GM18519 (cell line): ENCODE measurements around the gene SLITRK5.

Experiments used
- ATAC-seq: cut with Tn5 transposase; IDR thresholded peaks from one replicate; pipeline ENCODE4 v1.9.1; 2021; ENCODE audit warnings: mild to moderate bottlenecking, moderate library complexity; ENCODE audit not compliant: unreplicated experiment, low FRiP score

The SLITRK5 gene, protein sequence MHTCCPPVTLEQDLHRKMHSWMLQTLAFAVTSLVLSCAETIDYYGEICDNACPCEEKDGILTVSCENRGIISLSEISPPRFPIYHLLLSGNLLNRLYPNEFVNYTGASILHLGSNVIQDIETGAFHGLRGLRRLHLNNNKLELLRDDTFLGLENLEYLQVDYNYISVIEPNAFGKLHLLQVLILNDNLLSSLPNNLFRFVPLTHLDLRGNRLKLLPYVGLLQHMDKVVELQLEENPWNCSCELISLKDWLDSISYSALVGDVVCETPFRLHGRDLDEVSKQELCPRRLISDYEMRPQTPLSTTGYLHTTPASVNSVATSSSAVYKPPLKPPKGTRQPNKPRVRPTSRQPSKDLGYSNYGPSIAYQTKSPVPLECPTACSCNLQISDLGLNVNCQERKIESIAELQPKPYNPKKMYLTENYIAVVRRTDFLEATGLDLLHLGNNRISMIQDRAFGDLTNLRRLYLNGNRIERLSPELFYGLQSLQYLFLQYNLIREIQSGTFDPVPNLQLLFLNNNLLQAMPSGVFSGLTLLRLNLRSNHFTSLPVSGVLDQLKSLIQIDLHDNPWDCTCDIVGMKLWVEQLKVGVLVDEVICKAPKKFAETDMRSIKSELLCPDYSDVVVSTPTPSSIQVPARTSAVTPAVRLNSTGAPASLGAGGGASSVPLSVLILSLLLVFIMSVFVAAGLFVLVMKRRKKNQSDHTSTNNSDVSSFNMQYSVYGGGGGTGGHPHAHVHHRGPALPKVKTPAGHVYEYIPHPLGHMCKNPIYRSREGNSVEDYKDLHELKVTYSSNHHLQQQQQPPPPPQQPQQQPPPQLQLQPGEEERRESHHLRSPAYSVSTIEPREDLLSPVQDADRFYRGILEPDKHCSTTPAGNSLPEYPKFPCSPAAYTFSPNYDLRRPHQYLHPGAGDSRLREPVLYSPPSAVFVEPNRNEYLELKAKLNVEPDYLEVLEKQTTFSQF

DNA sequence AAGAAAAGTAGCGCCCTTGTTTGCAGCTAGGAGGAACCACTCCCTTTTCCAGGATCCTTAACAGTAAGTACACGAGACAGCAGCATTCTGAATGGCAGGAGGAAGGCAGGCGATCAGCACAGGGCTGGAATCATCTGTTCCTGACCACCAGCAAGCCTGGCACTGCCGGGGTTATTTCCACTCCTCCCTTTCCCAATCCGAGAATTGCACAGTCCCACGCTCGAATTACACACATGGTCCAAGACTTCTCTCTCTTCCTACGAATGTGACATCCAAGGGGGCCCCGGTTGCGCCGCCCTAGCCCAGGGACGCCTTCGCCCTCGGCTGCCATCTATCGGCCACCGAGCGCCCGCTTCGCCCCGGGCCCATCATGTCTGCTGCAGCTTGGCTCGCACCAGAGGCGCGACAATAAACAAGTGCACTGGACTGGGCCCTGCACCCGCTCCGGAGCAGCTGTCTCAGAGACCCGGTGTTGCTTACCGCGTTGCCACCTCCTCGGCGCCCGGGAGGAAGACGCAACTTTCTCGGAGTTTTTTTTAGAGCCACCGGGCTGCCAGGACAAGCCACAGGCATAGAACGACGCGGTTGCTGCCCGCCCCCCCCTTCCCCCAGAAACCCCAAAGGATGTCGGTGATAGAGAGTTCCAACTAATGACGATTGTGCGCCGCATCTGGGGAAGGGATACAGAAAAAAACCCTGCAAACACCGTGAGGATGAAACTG is at the start of gene SLITRK5:
SLITRK5 (plus strand) TSS at position 341 of the 722 bp plus-strand sequence. CDS start 4,018 bp downstream, outside the sequence.
- ATAC-seq = peak; percentile 87

DNA sequence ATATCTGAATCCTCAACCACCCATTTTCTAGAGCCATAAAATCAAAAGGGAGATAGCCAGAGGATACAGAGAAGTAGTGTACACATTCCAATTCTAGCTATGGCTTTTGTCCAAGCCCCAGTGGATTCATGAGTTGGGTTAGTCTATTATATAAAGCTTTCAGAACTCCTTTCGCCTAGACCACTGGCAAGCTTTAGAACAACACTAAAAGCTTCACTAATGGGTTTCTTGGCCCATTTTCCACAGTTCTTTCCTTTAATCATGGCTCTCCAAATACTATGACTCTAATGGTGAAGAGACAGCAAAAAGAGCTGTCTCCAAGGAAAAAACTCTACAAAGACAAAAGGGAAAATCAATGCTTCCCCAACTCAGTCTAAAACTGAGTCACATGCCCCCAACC is 48.2 kb upstream of the SLITRK5 start:
- no peak for ATAC-seq

DNA sequence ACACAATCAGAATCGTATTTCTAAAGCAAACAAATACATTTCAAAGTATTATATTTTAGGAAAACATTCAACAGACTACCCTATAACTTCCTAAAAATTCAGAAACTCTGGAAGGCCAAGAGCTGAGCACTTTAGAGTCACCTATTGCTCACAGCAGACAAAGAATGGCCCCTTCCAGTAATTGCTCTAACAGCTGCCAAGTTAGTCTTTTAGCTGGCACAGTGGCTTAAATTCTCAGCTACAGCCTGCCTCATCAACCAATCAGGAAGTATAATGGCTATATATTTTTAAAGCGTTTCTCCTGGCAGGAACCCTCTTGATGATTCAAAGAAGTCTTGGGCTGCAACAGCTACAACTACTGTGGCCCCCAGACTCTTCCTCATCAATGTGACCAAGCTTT is 14.9 kb upstream of the SLITRK5 start:
- no peak for ATAC-seq

DNA sequence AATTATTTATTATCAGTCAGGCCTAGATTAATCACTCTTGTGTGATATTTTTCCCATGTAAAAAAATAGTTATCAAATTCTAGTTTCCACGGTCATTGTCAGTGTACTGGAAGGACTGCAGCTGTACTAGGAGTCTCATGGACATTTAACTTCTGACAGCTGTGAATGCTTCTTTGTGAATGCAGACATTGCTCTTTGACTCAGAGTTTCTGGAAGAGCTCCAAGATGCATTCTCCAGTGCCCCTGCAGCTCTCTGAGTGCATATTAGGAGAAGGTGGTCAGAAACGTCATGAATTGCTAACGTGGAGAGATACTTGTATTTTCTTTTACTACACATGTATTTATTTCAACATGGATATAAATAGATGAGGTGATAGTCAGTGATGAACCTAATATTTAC is 9.7 kb upstream of the SLITRK5 start:
- no peak for ATAC-seq

DNA sequence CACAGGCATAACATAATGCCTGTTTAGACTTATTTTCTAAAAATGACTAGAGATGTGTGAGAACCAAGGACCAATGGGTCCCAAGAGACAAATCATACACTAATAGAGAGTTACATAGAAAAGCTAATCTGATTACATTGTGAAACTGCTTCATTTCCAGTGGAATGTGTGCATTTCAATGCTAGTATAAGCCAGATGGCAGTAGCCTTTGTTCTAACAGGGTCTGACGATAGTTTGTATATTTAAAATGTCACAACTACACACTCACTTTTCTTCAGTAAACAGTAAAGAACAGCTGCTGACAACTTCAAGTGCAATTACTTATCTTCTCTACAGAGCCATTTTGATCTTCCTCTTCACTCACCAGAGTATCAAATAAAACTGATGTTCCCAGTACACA is 4.3 kb upstream of the SLITRK5 start:
- no peak for ATAC-seq

DNA sequence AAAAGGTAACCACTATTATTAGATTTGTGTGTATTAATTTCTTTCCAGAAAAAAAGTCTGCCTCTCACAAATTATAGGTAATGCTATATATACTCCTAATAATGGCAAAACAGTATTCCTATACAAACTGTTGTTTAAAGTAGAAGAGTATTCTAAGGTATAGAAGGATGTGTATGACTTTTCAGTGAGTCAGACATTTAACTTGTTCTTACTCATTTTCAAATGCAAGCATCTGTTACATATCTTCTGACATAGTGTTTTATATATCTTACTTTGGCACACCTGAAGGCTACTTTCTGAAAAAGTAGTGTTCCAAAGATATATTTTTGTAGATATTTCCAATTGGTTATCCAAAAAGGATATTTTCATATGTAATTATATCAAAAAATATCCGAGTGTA is 3.5 kb upstream of the SLITRK5 start:
- ATAC-seq = no peak

DNA sequence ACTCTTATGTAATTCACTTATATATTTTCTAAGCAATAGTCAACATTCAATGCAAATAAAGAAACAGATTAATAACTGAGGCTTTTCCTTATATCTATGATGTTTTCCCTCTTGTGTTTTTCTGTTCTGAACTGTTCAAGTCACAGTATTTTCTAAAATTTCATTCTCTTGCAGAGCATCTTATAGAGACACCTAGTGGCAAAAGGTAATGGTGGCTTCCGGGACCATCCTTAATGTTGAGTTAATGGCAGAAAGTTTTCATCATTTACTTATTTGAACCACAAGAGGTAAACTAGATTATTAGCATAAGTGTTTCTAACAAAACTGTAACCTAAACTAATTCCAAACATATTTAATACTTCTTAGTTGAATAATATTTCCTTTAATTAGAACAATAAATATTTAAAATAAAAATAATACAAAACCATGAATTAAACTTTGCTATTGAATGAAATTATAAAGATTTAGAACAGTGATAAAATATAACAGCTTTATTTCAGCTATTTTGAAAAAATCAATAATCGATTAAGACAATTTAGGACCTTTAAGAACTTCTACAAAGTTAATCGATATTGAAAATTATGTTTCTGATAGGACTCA is 1.7 kb upstream of the SLITRK5 start:
- peak; percentile 59 for ATAC-seq

DNA sequence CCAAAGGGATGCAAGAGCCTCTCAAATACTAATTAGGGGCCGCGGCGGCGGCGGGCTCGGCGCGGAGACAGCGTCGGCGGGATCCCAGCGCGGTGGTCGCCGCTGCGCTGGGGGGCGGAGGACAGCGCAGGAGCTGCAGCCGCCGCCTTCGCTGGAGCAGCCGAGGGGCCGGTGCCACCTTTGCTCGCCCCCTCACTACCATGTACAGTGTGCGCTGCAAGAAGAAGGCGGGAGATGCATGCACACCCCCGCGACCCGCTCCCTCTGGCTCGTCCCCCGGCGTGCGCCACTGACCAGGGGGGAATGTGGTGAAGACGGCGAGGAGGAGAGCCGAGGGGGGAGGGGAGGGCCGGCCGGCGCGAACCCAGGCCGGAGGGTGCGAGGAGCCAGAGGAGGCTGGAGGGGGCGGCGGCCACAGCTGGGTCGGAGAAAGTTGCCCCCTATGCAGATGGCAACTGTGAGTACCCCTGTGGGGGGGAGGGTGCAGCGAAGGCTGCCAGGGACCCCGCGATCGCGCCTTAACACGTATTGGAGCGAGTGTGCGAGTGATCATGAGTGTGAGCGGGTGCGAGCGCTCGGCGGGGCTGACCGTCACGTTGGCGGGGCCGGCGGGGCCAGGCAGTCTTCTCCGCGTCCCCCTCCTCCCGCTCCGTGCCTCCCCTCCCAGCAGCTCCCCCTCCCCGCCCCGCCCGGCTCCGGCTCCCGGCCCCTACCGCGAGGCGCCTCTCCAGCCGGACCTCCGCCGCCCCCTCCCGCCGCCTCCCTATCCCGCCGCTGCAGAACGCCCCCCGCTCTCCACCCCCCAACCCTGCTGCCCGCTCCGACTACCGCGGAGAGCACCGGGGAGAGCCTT is 808 bp downstream of the SLITRK5 start:
- no peak for ATAC-seq

DNA sequence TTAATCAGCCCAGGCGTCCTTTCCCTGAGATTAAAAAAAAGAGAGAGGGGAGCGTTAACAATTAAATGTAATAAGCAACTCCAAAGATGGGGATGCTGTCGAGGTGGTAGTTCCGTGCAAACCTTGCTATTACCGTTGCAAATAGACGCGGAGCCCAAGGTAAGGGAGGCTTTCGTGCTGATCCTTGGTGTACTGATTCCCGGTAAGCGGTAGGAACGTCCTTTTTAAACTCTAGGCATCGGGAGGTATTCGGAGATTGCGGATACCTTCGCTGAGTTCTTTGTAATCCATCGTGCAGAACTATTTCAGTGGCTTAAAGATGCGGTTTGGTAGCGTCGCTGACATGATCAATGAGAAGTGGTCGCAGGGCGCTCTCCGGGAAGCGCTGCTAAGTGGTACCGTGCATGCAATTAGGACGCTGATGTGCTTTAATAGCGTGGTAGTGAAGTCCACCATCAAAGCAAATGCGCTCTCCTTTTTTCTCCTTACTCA is 3.1 kb downstream of the SLITRK5 start:
- no peak for ATAC-seq

DNA sequence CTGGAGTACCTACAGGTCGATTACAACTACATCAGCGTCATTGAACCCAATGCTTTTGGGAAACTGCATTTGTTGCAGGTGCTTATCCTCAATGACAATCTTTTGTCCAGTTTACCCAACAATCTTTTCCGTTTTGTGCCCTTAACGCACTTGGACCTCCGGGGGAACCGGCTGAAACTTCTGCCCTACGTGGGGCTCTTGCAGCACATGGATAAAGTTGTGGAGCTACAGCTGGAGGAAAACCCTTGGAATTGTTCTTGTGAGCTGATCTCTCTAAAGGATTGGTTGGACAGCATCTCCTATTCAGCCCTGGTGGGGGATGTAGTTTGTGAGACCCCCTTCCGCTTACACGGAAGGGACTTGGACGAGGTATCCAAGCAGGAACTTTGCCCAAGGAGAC is 4.7 kb downstream of the SLITRK5 start:
- ATAC-seq = no peak

DNA sequence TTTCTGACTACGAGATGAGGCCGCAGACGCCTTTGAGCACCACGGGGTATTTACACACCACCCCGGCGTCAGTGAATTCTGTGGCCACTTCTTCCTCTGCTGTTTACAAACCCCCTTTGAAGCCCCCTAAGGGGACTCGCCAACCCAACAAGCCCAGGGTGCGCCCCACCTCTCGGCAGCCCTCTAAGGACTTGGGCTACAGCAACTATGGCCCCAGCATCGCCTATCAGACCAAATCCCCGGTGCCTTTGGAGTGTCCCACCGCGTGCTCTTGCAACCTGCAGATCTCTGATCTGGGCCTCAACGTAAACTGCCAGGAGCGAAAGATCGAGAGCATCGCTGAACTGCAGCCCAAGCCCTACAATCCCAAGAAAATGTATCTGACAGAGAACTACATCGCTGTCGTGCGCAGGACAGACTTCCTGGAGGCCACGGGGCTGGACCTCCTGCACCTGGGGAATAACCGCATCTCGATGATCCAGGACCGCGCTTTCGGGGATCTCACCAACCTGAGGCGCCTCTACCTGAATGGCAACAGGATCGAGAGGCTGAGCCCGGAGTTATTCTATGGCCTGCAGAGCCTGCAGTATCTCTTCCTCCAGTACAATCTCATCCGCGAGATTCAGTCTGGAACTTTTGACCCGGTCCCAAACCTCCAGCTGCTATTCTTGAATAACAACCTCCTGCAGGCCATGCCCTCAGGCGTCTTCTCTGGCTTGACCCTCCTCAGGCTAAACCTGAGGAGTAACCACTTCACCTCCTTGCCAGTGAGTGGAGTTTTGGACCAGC is 5.3 kb downstream of the SLITRK5 start:
- ATAC-seq = no peak

DNA sequence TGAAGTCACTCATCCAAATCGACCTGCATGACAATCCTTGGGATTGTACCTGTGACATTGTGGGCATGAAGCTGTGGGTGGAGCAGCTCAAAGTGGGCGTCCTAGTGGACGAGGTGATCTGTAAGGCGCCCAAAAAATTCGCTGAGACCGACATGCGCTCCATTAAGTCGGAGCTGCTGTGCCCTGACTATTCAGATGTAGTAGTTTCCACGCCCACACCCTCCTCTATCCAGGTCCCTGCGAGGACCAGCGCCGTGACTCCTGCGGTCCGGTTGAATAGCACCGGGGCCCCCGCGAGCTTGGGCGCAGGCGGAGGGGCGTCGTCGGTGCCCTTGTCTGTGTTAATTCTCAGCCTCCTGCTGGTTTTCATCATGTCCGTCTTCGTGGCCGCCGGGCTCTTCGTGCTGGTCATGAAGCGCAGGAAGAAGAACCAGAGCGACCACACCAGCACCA is 5.9 kb downstream of the SLITRK5 start:
- no peak for ATAC-seq

DNA sequence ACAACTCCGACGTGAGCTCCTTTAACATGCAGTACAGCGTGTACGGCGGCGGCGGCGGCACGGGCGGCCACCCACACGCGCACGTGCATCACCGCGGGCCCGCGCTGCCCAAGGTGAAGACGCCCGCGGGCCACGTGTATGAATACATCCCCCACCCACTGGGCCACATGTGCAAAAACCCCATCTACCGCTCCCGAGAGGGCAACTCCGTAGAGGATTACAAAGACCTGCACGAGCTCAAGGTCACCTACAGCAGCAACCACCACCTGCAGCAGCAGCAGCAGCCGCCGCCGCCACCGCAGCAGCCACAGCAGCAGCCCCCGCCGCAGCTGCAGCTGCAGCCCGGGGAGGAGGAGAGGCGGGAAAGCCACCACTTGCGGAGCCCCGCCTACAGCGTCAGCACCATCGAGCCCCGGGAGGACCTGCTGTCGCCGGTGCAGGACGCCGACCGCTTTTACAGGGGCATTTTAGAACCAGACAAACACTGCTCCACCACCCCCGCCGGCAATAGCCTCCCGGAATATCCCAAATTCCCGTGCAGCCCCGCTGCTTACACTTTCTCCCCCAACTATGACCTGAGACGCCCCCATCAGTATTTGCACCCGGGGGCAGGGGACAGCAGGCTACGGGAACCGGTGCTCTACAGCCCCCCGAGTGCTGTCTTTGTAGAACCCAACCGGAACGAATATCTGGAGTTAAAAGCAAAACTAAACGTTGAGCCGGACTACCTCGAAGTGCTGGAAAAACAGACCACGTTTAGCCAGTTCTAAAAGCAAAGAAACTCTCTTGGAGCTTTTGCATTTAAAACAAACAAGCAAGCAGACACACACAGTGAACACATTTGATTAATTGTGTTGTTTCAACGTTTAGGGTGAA is 6.6 kb downstream of the SLITRK5 start:
- no peak for ATAC-seq

DNA sequence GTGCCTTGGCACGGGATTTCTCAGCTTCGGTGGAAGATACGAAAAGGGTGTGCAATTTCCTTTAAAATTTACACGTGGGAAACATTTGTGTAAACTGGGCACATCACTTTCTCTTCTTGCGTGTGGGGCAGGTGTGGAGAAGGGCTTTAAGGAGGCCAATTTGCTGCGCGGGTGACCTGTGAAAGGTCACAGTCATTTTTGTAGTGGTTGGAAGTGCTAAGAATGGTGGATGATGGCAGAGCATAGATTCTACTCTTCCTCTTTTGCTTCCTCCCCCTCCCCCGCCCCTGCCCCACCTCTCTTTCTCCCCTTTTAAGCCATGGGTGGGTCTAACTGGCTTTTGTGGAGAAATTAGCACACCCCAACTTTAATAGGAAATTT is 7.2 kb downstream of the SLITRK5 start:
- ATAC-seq = no peak

DNA sequence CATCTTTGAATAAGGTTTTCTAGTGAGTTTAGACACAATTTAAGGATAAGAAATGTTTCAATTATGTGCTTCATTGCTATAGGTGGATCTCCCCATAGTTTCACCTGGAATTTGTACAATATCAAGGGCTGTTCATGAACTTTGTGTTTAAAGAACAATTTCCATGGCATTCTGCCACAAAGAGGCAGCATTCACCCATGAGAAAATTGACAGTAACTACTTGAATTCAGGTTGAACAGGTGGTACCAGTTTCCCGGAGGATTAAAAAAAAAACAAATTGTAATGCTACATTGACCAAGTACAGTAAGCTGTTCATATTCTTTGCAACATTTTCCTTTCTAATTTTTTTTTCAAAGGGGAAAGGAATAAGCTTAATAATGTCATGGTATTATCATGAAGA is 9.1 kb downstream of the SLITRK5 start:
- no peak for ATAC-seq

DNA sequence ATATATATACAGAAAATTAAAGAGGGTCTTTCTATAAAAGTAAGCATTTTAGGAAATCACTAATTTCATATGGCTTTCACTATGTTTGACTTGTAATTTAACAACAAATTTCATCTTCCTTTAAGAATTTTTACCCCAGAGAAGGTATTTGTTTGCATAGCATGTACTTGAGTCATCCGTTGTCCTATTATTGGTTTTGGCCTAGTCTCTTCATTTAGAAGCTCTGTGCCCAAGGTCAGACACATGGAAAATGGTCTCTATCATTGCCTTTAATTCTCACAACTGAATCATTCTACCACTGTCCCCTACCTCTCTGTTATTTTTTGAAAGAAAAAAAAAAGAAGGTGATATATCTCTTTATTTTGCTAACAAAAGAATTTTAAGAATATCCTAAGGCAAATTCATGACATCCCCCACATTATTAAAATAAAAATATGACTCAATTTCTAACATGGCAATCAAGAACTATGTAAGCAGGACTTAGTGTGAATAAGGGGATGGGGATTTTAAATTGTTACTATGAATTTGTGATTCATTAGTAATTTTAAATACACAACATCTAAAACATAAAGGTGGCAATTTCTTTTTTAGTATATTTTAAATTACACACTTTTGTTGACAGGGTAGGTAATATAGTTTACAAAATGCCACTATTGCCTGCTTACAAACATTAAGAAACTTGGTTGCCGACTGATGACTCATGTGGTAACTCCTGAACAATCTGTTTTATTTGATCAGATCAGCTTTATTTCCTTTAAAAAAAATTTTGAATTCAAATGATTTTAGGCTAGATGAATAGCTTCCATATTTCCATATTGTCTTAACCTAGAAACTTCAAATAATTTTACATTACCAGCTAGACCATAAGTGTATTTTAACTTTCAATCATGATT is 13.9 kb downstream of the SLITRK5 start:
- no peak for ATAC-seq

DNA sequence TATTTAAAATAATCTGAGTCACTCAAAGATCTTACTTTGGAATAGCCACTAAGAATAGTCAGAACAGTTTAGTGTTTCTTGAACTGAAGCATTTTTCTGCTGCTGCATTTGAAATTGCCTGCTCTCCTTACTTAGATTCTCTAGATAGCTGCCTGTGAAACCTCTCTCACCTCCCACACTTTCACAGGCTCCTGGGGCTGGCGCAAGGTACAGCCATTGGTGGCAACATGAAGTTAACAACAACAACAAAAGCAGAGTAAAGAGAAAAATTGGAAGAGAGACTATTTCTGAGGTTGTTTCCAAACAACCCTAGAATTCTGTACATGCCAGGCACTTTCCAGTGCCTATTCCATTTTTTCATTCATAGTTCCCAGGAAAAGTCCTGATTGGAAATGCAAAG is 25.3 kb downstream of the SLITRK5 start:
- ATAC-seq = no peak
